Stimulated activated CD8-positive, alpha-beta memory T cell treated with anti-CD3 and anti-CD28 coated beads, Interleukin-12 subunit alpha, Interleukin-12 subunit beta, amount 100 ng/mL, for 4 hours (primary cell): ENCODE measurements around the gene EEFSEC.

Experiments used
- DNase-seq: peaks from one replicate; pipeline ENCODE4 v3.0.0-alpha.2; 2020; ENCODE audit warnings: low read depth

Gene EEFSEC

DNA sequence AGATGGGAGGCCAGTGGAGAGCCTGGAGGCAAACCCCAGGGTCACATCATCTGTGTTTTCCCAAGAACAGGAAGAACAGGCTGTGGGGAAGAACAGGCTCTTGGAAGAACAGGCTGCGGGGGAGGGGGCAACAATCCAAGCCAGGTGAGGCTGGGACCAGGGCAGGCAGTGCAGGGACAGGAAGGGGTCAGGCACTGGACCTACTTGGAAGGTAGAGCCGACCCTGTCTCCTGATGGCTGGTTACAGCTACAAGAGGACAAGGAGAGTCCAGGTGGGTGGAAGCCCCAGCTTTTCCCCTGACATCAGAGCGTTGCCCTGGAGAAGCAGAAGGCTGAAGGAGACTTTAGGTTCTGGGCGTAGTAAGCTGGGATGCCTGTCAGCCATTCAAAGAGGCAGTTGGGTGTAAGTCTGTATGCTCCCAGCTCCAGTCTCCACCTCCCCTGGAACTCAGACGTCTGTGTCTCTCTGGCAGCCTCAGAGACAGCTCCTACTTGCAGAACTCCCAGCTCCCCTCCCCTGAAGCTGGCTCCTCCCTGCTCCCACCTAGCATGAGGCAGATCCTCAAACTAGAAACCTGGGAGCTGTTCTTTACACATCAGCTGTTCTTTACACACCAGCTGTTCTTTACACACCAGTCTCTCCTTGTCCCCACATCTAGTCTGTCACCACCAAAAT is 182.5 kb downstream of the EEFSEC start:
- no peak for DNase-seq

DNA sequence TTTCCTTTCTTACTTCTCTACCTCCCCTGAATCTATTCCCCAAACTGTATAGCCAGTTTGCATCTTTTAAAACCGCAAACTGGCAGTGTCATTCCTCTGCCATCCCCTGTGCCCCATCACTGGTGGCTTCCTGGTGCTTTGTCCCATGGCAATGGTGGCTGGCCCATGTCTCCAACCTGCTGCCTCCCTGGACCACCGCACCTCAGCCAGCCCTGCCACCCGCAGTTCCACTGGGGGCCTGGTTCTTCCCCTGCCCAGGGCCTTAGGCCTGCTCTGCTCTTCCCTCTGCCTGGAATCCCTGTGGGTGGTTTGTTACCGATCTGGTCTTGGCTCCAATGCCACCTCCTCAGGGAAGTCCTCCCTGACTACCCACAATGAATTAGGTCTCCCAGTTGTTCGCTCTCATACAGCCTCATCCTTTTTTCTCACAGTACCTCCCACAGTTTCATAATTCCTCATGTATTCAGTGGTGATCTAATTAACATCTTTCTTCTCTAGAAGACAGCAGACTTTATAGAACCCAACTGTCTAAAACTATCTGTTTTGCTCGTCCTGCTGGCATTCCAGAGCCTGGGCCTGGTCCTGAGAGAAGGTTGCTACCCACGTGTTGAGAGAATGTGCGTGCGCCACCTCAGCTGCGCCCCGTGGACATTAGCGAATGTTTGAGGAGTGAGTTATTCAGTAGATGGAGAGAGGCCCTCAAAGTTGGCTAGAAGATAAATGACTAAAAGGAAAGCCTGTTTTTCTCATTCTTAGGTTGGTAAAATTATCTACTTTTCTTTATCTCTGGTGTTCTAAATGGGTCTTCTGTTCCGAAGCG is 183.3 kb downstream of the EEFSEC start:
- DNase-seq: no peak

DNA sequence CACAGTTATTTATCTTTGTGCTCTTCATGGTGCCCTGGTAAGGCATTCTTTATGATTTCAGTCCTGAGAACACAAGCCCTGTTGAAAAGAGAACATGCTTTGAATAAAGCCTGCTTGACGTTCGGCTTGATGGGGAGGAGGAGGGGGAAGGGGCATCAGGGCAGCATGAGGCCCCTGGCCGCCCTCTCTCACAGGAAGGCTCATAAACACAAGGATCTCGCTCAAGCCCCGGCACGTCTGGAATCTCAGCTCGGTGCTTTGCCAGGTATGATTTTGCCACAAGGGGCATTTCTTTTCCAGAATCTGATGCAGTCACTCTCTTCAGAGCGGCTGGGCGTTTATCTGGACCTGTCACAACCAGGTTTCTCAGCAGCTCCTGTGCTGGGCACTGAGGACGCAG is 184.0 kb downstream of the EEFSEC start:
- DNase-seq: no peak

DNA sequence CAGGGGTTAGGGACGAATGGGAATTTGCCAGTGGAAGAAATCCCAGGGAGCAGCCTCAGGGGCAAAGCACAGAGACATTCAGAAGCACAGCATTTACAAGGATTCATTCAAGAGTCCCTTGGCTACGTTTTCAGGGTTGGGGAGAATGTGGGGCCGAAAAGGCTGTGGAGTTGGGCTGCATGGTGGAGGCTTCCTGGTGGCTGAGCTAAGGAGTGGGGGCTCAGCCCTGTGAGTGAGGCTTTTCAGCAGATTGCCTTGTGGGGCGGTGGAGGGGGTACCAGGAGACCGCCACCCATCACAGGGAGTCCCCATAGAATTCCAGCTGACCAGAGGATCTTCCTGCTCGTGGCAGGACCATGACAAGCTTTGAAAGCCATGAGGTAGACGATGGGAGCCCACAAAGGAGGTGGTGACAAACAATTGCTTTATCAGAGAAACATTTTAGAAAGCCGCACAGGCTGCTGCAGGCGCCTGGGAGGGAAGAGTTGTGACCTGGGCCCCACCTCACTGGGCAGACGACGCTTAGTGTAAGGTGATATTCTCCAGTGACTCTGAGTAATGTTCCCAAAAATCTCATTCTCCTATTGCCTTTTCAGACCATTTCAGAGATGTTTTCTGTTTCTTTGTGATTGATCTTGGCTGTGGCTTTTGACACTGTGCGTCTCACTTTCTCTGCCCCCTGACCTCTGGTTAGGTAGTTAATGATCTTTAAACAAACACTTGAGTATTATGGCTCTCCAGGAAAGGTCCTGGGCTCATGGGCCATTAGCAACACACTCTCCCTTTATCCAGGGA is 185.5 kb downstream of the EEFSEC start:
- DNase-seq: no peak

DNA sequence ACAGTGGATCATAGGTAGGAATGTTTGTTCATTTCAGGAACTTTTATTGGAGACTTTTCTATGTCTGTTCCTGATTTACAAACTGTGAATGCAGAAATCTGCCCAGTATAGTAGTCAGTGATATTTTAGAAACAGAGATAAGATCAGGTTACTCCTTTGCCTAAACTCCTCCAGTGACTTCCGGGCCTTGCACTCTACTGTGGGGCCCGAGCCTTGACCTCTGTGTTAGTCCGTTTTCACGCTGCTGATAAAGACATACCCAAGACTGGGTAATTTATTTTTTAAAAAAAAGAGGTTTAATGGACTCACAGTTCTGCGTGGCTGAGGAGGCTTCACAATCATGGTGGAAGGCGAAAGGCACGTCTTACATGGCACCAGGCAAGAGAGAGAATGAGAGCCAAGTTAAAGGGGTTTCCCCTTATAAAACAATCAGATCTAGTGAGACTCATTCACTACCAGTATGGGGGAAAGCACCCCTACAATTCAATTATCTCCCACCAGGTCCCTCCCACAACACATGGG is 186.3 kb downstream of the EEFSEC start:
- no peak for DNase-seq

DNA sequence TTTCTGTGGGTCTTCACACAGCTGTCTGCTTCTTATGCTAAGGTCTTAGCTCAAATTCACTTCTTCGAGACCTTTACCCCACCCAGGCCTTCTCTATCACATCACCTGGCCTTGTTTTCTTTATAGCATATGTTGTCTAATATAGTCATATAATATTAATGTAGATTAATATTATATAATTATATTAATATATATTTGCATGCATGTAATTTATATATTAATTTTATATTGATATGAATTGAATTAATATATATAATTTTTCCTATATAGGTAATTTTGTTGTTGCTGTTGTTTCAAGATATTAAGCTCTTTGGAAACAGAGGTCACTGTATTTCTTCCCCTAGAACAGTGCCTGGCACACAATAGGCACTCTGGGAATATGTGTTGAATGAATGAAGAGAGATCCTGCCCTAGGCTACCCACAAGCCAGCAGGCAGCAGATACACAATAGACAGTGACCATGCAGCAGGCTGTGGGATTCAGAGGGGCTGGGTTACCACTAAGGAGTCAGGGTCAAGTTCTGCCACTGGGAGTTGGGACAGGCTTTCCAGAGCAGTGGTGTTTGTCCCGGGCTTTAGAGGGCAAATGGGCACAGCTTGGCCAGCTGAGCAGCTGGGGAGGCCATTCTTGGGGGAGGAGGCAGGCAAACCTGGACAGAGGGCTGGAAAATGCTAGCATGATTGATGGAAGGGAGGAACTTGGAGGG is 187.1 kb downstream of the EEFSEC start:
- DNase-seq: no peak

DNA sequence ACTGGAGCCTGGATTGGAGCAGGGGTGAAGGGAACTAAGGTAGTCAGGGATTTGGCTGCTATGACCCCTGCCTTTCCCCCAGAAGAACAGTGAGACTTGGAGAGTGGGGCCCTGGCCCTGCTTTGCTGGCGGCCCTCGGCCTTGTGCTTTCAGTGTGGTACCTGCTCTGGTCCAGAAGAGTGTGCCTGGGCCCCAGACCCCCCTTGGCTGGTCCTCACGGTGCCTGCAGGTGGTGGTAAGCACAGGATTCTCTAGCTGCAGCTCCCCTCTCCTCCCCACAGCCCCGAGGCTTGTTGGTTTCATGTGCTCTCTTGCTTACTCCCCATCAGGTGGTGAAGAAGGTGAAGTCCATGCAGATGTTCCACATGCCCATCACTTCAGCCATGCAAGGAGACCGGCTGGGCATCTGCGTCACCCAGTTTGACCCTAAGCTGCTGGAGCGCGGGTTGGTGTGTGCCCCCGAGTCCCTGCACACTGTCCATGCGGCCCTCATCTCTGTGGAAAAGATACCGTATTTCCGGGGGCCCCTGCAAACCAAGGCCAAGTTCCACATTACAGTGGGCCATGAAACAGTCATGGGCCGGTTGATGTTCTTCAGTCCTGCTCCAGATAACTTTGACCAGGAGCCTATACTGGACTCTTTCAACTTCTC is 187.7 kb downstream of the EEFSEC start:
- DNase-seq: no peak

DNA sequence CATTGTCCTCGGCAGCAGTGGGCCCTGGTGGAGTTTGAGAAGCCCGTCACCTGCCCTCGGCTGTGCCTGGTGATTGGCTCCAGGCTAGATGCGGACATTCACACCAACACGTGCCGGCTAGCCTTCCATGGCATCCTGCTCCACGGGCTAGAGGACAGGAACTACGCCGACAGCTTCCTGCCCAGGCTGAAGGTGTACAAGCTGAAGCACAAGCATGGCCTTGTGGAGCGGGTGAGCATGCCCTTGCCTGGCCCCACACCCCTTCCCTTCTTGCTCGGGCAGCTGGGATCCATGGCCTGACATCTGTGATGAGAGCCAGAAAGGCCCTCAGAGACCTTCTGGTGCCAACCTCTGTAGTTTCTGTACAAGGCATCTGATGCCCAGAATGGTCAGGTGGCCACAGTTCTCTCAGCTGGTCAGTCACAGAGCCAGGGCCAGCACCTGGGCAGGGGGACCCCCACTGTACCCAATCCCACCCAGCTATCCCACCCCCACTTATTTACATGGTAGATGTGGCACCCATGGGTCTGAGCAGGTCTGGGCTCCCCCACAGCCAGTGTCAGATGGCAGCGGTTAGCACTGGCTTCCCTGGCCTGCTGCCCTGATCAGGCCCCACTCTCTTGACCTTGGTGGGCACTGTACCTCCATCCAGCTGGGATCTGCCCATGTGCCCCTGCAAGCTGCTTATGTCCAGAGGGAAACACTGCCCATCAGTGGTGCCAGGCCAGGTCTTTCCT is 188.5 kb downstream of the EEFSEC start:
- DNase-seq: no peak

DNA sequence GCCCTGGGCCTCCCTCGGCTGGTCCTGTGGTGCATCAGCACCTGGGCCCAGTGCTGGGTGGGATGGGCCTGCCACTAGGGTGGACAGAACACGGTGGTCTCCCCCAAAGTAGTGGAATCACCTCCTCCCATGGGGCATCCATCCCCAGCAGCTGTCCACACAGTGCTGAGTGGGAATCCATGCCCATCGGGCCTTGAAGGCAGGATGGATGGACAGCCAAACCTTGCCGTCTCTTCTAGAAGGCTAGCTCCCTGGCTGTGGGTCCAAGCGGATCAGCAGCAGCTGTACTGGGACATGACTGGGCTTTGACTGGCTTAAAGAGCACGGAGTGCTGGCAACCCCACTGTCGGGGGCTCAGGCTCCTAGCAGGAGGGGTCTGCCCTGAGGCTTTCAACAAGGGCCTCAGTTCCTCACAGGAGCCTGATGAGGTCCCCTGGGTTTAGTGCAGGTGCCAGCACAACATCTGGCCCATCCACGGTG is 189.5 kb downstream of the EEFSEC start:
- DNase-seq: no peak

DNA sequence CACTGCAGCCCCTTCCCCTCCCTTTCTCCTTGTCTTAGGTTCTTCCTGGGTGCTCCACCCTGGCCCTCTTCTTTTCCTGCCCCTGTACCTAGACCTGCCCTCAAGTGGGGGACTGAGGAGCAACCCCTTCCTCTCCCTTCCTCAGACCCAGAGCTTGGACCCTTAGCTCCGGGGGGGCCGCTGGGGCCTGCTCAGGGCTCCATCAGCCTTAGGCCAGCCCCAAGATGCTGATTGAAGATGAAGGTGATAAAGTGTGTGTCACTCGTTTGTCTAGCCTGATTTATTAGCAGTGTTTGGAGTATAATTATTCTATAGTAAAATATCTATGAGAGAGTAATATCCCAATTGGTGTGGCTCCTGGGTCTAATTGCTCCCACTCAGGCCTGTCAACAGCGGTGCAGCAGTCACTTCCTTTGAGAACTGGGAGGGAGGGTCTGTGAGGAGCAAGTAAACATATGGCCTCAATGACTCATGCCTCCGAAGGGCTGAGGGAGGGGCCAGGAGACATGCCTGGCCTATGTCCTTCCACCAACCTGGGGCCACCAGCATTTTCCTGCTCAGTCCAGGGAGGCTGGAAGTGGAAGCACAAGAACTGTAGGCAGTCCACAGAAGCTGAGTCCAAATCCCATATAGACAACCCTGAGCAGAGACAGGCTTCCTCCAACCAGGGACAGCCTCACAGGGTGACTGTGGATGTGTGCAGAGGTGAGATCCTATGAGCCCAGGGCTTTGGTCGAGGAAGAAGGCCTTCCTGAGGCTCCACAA is 190.2 kb downstream of the EEFSEC start:
- DNase-seq: no peak

DNA sequence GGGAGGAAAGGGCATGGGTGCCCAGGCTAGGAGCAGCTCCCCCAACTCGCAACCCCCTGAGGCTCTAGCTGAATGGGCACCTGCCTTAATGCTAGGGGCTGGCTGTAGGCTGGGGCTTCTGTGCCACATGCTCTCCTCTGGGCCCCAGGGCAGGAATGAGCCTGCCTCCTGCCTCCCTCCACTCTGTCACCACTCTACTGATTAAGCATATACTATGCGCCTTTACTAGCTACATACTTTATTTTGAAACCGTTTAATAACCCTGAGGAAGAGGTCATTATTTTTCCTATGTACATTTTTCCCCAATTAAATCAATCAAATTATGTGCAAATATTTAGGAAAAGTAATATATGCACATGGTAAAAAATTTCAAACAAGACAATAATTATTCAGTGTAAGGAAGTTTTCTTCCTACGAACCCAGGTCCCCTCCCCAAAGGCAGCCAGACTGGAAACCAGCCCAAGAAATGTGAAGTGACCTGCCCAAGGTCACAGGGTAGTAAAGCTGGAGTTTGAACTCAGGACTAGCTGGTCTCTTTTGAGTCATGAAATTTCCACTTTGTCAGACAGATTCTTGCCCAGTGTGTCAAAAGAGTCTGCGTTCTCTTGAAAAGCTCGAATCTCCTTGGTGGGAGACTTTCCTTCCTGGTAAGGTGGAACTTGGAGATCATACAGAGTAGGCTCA is 190.9 kb downstream of the EEFSEC start:
- DNase-seq: no peak

DNA sequence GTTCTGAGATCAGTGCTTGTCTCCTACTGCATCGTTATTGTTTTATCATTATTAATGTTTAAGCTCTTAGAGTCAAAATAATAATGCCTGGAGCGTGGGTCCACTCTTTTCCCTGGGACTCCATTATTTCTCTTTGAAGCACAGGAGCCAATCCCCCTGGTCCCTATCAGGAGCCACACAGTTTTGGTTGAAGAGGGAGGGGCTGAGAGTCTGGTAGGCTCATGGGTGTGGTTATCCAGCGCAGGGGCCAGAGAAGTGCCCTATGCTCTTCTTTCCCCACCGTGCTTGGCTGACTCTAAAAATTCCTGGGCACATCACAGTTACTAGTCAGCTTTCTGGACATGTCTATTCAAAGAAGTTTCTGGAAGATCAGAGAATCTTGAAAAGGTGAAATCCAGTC is 191.9 kb downstream of the EEFSEC start:
- no peak for DNase-seq

DNA sequence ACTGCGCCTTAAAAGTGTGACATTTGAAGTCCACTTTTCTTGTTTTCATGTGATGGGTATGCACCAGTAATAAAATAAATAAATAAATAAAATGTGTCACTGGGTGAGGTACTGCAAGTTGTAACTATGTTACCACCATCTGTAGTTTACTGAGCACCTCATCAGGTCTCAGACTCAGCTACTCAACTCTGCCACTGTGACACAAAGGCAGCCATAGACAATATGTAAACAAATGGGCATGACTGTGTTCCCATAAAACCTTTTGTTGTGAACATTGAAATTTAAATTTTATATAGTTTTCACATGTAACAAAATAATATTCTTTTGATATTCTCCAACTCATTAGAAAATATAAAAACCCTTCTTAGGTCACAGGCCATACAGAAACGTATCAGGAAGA is 193.3 kb downstream of the EEFSEC start:
- no peak for DNase-seq

DNA sequence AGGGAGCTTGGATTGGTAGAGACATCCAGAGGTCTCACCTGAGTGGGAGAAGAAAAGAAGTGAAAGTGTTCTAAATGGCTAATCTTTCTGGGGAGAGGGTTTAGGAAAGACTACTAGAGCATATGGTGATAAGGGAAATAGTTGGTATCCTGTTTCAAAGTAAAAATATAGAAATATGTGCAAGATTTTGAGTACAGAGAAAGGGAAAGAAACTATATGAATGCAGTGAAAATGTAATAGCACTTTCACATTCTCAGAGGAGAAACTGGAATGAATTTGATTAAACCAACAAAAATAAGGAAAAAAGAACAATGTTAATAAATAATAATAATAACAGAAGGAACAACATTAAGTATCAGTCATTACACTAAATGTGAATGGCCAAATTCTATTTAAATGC is 194.0 kb downstream of the EEFSEC start:
- DNase-seq: no peak

DNA sequence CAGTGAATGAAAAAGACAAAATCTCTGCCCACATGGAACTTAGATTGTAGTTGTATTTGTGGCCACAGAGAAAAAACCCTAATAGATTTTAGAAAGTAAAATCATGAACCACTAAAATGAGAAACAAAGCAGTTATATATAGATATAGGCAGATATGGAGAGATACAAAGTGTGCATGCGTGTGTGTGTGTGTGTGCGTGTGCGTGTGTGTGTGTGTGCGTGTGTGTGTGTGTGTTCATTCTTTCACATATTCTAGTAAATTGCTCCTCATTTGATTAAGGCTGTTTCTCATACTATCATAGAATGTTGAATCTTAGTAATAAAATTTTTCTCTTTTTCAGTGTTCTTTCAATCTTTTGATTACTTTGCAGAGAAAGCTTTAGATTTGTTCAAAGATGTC is 194.8 kb downstream of the EEFSEC start:
- no peak for DNase-seq

DNA sequence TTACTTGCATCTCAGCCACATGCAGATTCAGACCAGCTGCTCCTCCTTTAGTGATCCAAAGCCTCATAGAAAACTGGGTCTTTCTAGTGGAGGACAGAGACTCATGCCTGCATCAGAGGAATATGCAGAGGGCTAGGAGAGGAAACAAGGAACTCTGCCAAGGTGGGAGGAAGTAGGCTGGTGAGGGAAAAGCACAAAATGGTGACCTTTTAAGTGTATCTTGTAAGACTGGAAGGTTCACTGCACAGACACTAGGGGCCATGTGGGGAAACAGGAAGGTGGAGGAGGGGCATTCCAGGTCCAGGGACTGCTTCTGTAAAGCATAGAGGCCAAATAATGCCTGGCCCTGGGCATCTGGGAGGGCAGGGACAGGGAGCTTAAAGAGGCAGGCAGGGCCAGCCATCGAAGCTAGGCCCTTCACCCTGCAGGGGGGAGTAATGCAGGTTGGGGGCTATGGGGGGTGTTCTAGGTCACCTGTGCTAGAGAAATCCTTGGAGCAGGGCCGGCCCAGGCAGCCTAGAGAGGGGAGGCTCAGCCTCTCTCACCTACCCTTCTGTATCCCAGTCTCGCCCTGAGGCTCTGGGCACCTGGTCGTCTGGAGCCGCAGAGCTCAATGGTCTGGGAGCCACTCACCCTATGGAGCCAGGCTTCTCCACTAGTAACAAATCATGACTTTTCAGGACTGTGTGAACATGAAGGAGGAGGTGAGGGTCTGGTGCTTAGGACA is 195.7 kb downstream of the EEFSEC start:
- DNase-seq: no peak

DNA sequence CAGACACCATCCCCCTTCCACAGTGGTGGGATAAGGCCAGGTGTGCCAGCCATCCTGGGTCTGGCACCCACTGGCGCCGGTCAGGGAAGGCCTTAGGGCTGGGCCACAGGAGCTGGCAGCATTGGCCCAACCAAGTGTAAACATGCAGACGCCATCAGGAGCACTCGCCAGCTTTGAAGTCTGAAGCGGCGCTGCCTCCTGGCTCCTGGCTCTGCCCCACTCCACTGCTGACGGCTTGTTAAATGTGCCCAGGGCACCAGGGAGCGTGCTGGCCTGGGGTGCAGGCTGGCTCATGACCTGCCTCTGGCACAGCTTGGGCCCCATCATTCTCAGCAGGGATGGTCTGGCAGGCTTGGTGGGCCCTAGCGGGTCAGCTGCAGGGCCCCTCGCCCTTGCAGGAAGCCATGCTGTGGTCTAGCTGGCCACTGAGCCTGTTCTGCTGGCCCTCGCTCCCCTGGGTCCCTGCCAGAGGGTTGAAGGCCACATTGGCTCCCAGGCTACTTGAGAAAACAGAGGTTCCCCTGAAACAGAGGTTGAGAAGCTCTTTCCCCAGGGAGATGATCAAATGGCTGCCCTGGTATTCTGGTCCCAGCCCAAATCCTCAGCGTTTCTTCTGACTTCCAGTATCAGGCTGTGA is 196.8 kb downstream of the EEFSEC start:
- DNase-seq: no peak

DNA sequence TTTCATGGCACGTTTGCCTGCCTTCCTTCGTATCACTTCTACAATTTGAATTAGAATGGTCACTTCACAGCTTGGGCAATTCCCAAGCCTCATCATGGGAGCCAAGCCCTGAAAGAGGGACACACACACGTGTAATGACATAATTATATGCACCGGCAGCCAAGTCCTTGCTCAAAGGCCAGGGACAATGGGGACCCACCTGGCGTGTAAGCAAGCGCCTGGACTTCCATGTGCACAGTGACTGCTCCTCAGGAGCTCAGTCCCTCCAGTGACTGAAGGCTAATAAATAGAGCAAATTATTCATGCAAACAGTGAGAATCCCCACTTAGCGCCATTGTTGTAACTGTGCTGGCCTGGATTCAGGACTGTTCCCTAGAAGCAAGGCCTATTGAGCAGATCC is 198.3 kb downstream of the EEFSEC start:
- DNase-seq: no peak
